ENCODE measurements around the gene PRKCA.

PRKCA gene

DNA sequence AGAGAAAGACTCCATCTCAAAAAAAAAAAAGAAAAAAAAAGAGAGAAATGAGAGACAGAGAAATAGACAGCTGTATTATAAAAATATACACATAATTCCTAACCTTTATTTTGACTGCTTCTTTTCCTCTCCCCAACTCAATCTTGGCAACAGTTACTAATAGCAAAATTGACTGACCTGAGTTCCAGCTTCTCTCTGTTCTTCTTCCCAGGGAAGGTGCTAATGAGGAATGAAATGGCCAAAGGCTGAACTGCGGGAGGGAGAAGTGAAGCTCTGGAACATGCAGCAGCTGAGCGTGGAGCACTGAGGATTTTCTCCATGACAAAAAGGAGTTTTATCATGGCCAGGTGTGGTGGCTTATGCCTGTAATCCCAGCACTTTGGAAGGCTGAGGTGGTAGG is 25.2 kb upstream of the PRKCA start:
- TF ChIP-seq GATA3 (IDR thresholded peaks at IDR 0.05; ENCODE audit: low read depth, low read length) (no peak), GATA2 (IDR thresholded peaks at IDR 0.05; ENCODE audit: low read depth, low read length) (no peak)

- TF ChIP-seq GATA3 (IDR thresholded peaks at IDR 0.05; ENCODE audit: low read depth, low read length) (no peak), GATA2 (IDR thresholded peaks at IDR 0.05; ENCODE audit: low read depth, low read length) (no peak)
These were observed 20.6 kb upstream of the PRKCA start for GRCh38 chr17:66281661-66282369.

DNA sequence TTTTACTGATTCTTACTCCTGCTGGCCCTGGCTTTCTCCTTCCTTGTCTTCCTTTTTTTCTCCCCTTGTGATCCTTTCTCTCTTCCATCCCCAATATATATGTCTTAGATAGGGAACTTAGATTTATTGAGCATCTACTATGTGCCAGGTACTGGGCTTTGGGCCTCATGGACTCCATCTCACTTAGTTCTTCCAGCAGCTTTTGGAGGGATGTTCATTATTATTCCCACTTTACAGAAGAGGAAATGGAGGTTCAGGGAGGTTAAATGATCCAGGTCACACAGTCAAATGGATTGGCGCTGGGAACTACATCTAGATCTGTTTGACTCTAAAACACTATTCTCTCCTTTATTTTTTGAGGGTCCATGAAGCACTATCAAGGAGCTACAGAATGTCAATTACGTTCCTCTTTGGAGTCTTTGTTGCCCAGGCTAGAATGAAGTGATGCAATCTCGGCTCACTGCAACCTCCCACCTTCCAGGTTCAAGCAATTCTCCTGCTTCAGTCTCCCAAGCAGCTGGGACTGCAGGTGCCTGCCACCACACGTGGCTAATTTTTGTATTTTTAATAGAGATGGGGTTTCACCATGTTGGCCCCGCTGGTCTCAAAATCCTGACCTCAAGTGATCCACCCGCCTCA is 19.0 kb upstream of the PRKCA start:
- TF ChIP-seq GATA2 (IDR thresholded peaks at IDR 0.05; ENCODE audit: low read depth, low read length) (no peak), GATA3 (IDR thresholded peaks at IDR 0.05; ENCODE audit: low read depth, low read length) (no peak)

DNA sequence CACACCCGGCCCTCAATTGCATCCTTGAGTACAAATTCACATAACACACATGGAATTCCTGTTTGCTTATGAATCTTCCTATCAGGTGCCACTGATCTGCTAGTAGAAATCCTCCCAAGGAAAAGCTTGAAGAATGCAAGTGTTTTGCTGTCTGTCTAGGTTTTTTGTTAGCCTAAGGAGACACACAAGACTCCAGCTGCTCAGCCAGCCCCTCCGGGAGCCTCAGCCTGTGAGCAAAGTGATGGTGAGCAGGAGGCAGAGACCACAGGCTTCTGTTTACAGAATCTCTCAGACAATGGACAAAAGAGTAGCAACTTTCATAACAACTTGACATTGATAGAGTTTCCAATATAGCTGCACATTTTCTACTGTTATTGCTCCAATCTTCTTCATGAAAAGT is 18.4 kb upstream of the PRKCA start:
- TF ChIP-seq GATA3 (IDR thresholded peaks at IDR 0.05; ENCODE audit: low read depth, low read length) (no peak), GATA2 (IDR thresholded peaks at IDR 0.05; ENCODE audit: low read depth, low read length) (no peak)

DNA sequence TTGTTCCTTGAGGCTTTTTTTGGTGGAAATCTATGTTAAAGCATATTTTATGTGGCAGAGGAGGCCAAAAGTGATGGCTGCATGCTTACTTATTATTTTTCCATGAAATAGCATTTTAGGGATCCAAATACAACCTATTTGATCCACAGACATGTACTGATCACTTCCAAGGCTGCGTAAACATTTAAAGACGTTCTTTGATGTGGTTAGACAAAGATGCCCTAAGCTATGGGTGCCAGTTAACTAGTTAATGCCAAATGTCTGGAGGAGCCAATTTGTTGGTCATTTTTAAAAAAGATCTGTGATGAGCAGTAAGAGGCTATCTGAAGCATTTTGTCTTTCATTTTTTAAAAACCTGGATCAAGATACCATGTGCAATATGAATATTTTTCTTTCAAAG is 17.3 kb upstream of the PRKCA start:
- TF ChIP-seq GATA2 (IDR thresholded peaks at IDR 0.05; ENCODE audit: low read depth, low read length) (no peak), GATA3 (IDR thresholded peaks at IDR 0.05; ENCODE audit: low read depth, low read length) (no peak)

DNA sequence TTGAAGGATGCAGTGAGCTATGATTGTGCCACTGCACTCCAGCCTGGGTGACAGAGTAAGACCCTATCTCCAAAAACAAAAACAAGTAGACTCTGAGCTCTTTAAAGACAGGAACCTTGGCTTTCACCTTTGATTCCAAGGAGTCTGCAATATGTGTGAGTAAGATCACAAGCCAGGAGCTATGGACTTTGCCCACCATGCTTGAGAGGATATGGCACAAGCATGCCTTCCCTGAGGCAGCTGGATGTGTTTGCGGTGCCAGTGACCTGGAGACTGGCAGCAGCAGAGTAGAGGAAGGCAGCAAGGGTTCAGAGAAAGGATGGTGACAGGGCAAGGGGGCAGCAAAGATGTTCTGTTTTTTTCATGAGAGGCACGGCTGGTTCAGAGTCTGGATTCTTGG is 14.5 kb upstream of the PRKCA start:
- TF ChIP-seq GATA3 (IDR thresholded peaks at IDR 0.05; ENCODE audit: low read depth, low read length) (no peak), GATA2 (IDR thresholded peaks at IDR 0.05; ENCODE audit: low read depth, low read length) (no peak)

- TF ChIP-seq GATA2 (IDR thresholded peaks at IDR 0.05; ENCODE audit: low read depth, low read length), result no peak
- no peak for TF ChIP-seq GATA3 (IDR thresholded peaks at IDR 0.05; ENCODE audit: low read depth, low read length)
These were observed 12.2 kb upstream of the PRKCA start for GRCh38 chr17:66290101-66290722.

DNA sequence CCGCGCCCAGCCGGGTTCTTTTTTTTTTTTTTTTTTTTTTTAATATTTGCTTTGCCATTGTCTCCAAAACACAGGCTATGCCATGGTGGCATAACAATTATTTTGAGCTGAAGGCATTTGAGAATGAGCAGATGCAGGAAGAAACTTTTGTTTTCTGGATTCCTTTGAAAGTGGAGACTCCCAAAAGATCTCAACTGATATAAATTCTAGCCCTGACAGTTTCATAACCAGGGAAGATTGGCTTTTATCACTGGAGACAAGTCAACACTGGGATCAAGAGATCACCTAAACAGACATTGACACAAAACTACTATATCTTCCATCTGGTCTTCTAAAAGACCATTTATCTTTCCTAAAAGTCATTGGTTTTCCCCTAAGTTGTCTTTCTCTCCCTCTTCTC is 10.1 kb upstream of the PRKCA start:
- no peak for TF ChIP-seq GATA3 (IDR thresholded peaks at IDR 0.05; ENCODE audit: low read depth, low read length)
- TF ChIP-seq GATA2 (IDR thresholded peaks at IDR 0.05; ENCODE audit: low read depth, low read length), result no peak

DNA sequence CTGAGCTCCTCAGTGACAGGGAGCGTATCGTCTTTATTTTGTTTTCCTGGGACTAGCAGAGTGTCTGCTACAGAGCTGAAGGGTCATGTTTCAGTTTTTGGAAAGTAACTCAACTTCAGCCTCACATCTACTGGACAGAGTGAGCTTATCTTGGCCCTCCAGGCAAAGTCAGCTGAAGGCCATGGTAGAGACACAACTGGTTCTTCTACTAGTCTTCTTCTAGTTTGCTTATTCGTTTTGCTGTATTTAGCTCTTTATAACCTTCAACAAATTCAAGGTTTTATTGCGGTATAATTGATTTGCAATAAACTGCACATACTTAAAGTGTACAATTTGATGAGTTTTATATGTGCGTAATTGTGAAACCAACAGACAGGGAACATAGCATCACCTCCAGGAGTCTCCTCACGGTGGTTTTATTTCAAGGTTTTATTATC is 6.1 kb upstream of the PRKCA start:
- TF ChIP-seq GATA3 (IDR thresholded peaks at IDR 0.05; ENCODE audit: low read depth, low read length) (no peak), GATA2 (IDR thresholded peaks at IDR 0.05; ENCODE audit: low read depth, low read length) (no peak)

DNA sequence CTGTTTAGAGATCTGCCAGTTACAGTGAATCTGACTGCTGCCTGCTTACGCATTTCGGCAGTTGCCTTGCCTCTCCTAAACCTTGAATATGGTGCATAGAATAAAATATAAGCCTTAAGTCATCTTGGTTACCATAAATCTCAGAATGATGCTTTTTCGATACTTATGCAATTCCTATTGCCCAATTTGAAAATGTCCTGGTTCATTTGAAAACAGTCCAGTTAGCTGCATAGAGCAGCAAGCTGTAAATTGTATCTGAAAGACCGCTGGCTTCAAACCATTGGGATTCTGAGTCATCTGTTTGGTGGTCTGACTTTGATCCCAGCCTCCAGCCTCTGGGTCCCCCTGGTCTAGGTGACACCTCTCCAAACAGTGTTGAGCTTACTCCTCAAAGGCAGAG is 2.7 kb upstream of the PRKCA start:
- TF ChIP-seq GATA3 (IDR thresholded peaks at IDR 0.05; ENCODE audit: low read depth, low read length) (no peak), GATA2 (IDR thresholded peaks at IDR 0.05; ENCODE audit: low read depth, low read length) (no peak)

DNA sequence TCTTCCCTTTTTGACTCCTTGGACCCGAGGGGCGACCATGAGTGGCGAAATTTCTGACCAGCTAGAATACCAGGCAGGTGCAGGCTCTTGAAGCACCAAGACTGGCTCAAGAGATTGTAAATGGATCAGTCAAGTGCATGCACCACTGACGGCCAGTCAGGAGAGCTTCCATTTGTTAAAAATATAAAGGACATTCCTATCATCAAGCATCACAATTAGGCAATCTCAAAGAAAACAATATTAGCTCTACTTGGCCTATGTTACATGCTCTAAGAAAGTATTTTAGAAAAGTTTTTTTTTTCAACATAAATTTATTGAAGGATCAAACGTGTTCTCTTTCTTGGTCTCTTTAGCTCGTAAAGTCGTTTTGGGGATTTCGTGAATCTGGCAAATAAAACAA is 1.5 kb upstream of the PRKCA start:
- TF ChIP-seq GATA2 (IDR thresholded peaks at IDR 0.05; ENCODE audit: low read depth, low read length), result no peak
- TF ChIP-seq GATA3 (IDR thresholded peaks at IDR 0.05; ENCODE audit: low read depth, low read length), result no peak

DNA sequence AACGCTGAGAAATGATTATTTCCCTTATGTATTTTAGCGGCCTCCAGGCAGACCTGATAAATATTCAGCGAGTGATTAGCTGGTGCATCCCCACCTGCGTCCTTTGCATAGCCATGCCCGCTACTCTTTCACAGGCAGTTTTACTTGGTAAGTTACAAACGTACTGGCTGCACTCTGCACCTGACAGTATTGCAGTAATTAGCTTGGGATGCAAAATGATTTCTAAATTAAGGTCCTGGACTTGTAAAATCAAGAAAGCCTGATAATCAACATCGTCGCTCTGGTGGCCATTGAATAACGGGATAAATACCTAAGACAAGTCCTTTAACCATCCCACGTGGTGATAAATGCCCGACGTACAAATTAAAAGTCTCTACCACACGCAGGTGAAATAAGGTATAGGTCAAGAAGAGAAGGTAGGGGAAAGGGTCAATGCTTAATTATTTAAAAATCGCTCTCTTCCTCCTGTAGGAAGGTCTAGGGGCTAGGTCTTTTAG is 998 bp upstream of the PRKCA start:
- TF ChIP-seq GATA3 (IDR thresholded peaks at IDR 0.05; ENCODE audit: low read depth, low read length) (no peak), GATA2 (IDR thresholded peaks at IDR 0.05; ENCODE audit: low read depth, low read length) (no peak)

DNA sequence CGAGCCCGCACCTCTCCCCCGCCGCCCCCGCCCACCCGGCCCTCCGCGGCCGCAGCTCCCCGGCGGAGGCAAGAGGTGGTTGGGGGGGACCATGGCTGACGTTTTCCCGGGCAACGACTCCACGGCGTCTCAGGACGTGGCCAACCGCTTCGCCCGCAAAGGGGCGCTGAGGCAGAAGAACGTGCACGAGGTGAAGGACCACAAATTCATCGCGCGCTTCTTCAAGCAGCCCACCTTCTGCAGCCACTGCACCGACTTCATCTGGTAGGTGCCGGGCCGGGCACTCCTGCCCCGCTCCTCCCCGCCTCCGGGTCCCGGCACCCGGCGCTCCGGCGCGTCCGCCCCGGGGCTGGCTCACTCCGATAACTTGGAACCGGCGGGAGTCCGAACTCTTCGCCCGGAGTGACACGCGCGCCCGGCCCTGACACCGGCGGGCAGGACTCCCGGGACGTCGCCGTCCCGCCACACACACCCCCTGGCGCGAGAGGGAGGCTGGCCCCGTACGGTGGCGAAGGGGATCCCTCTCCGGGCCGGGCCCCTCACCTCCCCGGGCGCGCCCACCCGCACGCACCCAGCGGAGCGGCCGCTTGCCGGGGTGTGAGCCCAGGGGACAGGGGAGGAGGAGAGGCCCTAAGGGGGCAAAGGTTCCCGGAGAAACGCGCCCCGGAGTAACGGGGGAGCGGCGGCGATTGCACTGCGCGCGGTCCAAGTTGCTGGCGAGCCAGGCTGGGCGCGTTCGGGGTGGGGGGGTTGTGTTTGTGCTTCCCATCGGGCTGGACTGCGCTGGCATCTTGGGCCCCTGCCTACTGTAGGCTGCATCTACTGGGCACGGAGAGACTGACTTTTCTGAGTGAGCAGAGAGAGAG is 581 bp downstream of the PRKCA start:
- TF ChIP-seq GATA2 (IDR thresholded peaks at IDR 0.05; ENCODE audit: low read depth, low read length) (no peak), GATA3 (IDR thresholded peaks at IDR 0.05; ENCODE audit: low read depth, low read length) (no peak)

Measured in SH-SY5Y (cell line).